D721Med (cell line): Measurements from ENCODE around the gene RAB27A.
"Not testable (repeated sequence)": the region's sequence is repeated elsewhere in the genome, so short reads cannot be mapped to it uniquely, and the experiment has no call there.

ENCODE experiments used
- DNase-seq: peaks from one replicate; pipeline ENCODE4 v3.0.0; 2011; ENCODE audit warnings: low spot score; ENCODE audit not compliant: insufficient read length
- FAIRE-seq: peaks from 2 replicates; lab custom pipeline; 2011; peaks lifted over from hg19 to GRCh38; lab: Jason Lieb, UNC
- CTCF ChIP-seq: IDR thresholded peaks from 2 replicates; pipeline ENCODE4 v1.5.1; 2012; ENCODE audit warnings: mild to moderate bottlenecking, control low read depth; ENCODE audit not compliant: insufficient read depth; ENCODE audit errors: missing control alignments

Gene RAB27A

GRCh38 chr15:55288006-55288717 lies 1.5 kb downstream of the RAB27A start:
- no peak for TF ChIP-seq CTCF
- DNase-seq = no peak
- no peak for FAIRE-seq

GRCh38 chr15:55286442-55287189 lies 3.0 kb downstream of the RAB27A start:
- not testable (repeated sequence) for DNase-seq, FAIRE-seq

- DNase-seq = no peak
- no peak for FAIRE-seq
- TF ChIP-seq CTCF = no peak
Observed at GRCh38 chr15:55284426-55284825, 5.2 kb downstream of the RAB27A start.

GRCh38 chr15:55283379-55284147 lies 6.0 kb downstream of the RAB27A start:
- DNase-seq (no peak), FAIRE-seq (no peak)
- no peak for TF ChIP-seq CTCF

- TF ChIP-seq CTCF = no peak
- FAIRE-seq (no peak), DNase-seq (no peak)
Observed at GRCh38 chr15:55282284-55282833, 7.3 kb downstream of the RAB27A start.

- TF ChIP-seq CTCF = no peak
- DNase-seq (no peak), FAIRE-seq (no peak)
Observed at GRCh38 chr15:55281517-55282228, 7.9 kb downstream of the RAB27A start.

GRCh38 chr15:55280589-55280988 lies 9.0 kb downstream of the RAB27A start:
- FAIRE-seq, DNase-seq: not testable (repeated sequence)
